T-cell (primary cell): ENCODE measurements around the gene BRDT. TPM values are rescaled to one million over a fixed set of nuclear protein-coding genes. Genes with fewer than 3 reads are reported as not detected.

Experiments
- ATAC-seq, 4 experiments: fragments of 200-7000 bp in 3 of 4; fragments of 150-1000 bp in 1 of 4; cut with Tn5 transposase; replicated peaks in 1 of 4; 1 replicate in 3 of 4; 2 replicates in 1 of 4; pipeline ENCODE4 v1.10.0; 2021; ENCODE audit warnings: moderate library complexity in 3 of 4, mild to moderate bottlenecking in 2 of 4, moderate number of reproducible peaks in 1 of 4
- CTCF ChIA-PET, 2 donors: fragments of 300-600 bp; sonication (Branson Sonifier 250); formaldehyde crosslinking; loops; one replicate each; lab custom pipeline; 2022; ENCODE audit warnings: antibody characterized with exemption in 2 of 2; lab: Charles Lee
- POLR2A ChIA-PET, 2 donors: fragments of 300-600 bp; sonication (Branson Sonifier 250); formaldehyde crosslinking; loops; one replicate each; lab custom pipeline; 2022; ENCODE audit warnings: antibody characterized with exemption in 2 of 2; lab: Charles Lee
- DNase-seq, 35 experiments: peaks; one replicate each; pipeline versions ENCODE4 v3.0.0 to v3.0.0-alpha.2; 2013 to 2023
- H3K27ac ChIP-seq: one replicate; pipeline ENCODE4 v1.5.1; 2013; ENCODE audit warnings: low read length
- H3K27me3 ChIP-seq, 2 experiments: replicated peaks in 1 of 2; 1 replicate in 1 of 2; 2 replicates in 1 of 2; pipeline versions ENCODE4 v1.6.1 to v1.7.0; 2013; ENCODE audit warnings: low read length in 1 of 2, mixed read lengths in 1 of 2; ENCODE audit not compliant: control insufficient read depth in 2 of 2, insufficient read depth in 2 of 2; ENCODE audit errors: extremely low read depth in 1 of 2
- H3K36me3 ChIP-seq, 2 donors: 1 replicate in 1 of 2; 2 replicates in 1 of 2; pipeline versions ENCODE4 v1.6.1 to v1.7.0; 2013; ENCODE audit warnings: low read length in 1 of 2; ENCODE audit not compliant: control insufficient read depth in 2 of 2, insufficient read depth in 1 of 2; ENCODE audit errors: extremely low read depth in 1 of 2
- H3K4me1 ChIP-seq, 2 experiments: 1 replicate in 1 of 2; 2 replicates in 1 of 2; pipeline versions ENCODE4 v1.6.1 to v1.7.0; 2013; ENCODE audit warnings: low read length in 2 of 2, mixed read lengths in 1 of 2; ENCODE audit not compliant: insufficient read depth in 2 of 2, control insufficient read depth in 1 of 2; ENCODE audit errors: extremely low read depth in 1 of 2
- H3K4me3 ChIP-seq, 2 donors: 1 replicate in 1 of 2; 2 replicates in 1 of 2; pipeline versions ENCODE4 v1.5.1 to v1.7.0; 2013; ENCODE audit warnings: mild to moderate bottlenecking in 2 of 2, low read length in 1 of 2, moderate library complexity in 1 of 2; ENCODE audit not compliant: control insufficient read depth in 1 of 2; ENCODE audit errors: extremely low read depth in 1 of 2
- H3K9me3 ChIP-seq: 2 replicates; pipeline ENCODE4 v1.7.0; 2013
- H3K27ac Mint-ChIP-seq, 2 donors: one replicate each; pipeline ENCODE4 v1.8.0; 2020 to 2021; ENCODE audit warnings: mild to moderate bottlenecking in 2 of 2, mixed read lengths in 2 of 2
- H3K27me3 Mint-ChIP-seq, 2 donors: one replicate each; pipeline ENCODE4 v1.8.0; 2021 to 2022; ENCODE audit warnings: mixed read lengths in 2 of 2
- H3K36me3 Mint-ChIP-seq: one replicate; pipeline ENCODE4 v1.8.0; 2021; ENCODE audit warnings: mixed read lengths
- H3K4me1 Mint-ChIP-seq, 3 donors: one replicate each; pipeline ENCODE4 v1.8.0; 2020 to 2022; ENCODE audit warnings: mixed read lengths in 3 of 3, mild to moderate bottlenecking in 1 of 3
- H3K4me3 Mint-ChIP-seq, 3 donors: one replicate each; pipeline ENCODE4 v1.8.0; 2020 to 2022; ENCODE audit warnings: mild to moderate bottlenecking in 3 of 3, mixed read lengths in 3 of 3, moderate library complexity in 3 of 3
- H3K9me3 Mint-ChIP-seq, 3 donors: one replicate each; pipeline ENCODE4 v1.8.0; 2020 to 2022; ENCODE audit warnings: mixed read lengths in 3 of 3
- WGBS: methylation state at CpG from one replicate; pipeline ENCODE4 v1.1.5; 2013; ENCODE audit warnings: missing lambda C conversion rate; ENCODE audit not compliant: insufficient coverage; 5-methylcytosine and 5-hydroxymethylcytosine counted together
- total RNA-seq, 35 experiments: library from RNA in 6 of 35; stranded (reverse) in 6 of 35; fragments of 120-200 nt in 1 of 35; gene quantifications; one replicate each; pipeline versions ENCODE4 v1.2.1 to v1.2.4 and lab custom pipeline; 2013 to 2026

BRDT gene
- total RNA-seq, 5 donors from 2014 or later (not counting 1 experiment from before 2014, with no cell fraction given) = not detected

GRCh38 chr1:92038695-92039346 lies 89.6 kb downstream of the BRDT start:
- 80% methylated on average over 1 of the region's 2 CpGs for WGBS
- no peak for ATAC-seq

GRCh38 chr1:92040971-92041370 lies 91.8 kb downstream of the BRDT start:
- ChIA-PET POLR2A (no interaction called here), CTCF (no interaction called here)
- H3K27me3 Mint-ChIP-seq = peaks cover 4 to 6% of the 10 kb centered on the region in 2 donors
- Histone ChIP-seq H3K27me3 (peaks cover 0 to 5% of the 10 kb centered on the region in 2 experiments), H3K36me3 (no peaks in the 10 kb centered on the region), H3K27ac (no peak overlapping the region), H3K4me3 (no peak overlapping the region), H3K4me1 (no peaks in the 10 kb centered on the region), H3K9me3 (no peaks in the 10 kb centered on the region)
- no peaks in the 10 kb centered on the region for H3K4me1 Mint-ChIP-seq
- no peaks in the 10 kb centered on the region for H3K9me3 Mint-ChIP-seq
- DNase-seq (no peak), ATAC-seq (no peak)
- H3K36me3 Mint-ChIP-seq = no peaks in the 10 kb centered on the region
- 100% methylated on average over 1 of the region's 1 CpG for WGBS
- H3K4me3 Mint-ChIP-seq = no peak overlapping the region
- no peak overlapping the region for H3K27ac Mint-ChIP-seq

More at GRCh38 chr1:92038695-92039346, 89.6 kb downstream of the BRDT start:
- H3K9me3 ChIP-seq = no peaks in the 10 kb centered on the region
- DNase-seq = no peak
- H3K9me3 Mint-ChIP-seq = no peaks in the 10 kb centered on the region
- H3K27me3 Mint-ChIP-seq = peaks cover 4 to 7% of the 10 kb centered on the region in 2 donors
- no peak overlapping the region for H3K4me3 ChIP-seq
- ChIA-PET CTCF (no interaction called here), POLR2A (no interaction called here)
- no peaks in the 10 kb centered on the region for H3K4me1 ChIP-seq
- H3K4me3 Mint-ChIP-seq = no peak overlapping the region
- no peak overlapping the region for H3K27ac ChIP-seq
- no peaks in the 10 kb centered on the region for H3K36me3 ChIP-seq
- H3K27me3 ChIP-seq = peaks cover 0 to 5% of the 10 kb centered on the region in 2 experiments
- no peak overlapping the region for H3K27ac Mint-ChIP-seq
- H3K36me3 Mint-ChIP-seq = no peaks in the 10 kb centered on the region
- H3K4me1 Mint-ChIP-seq = no peaks in the 10 kb centered on the region

- Mint-ChIP-seq H3K27me3 (peaks cover 0 to 2% of the 10 kb centered on the region in 2 donors), H3K36me3 (no peaks in the 10 kb centered on the region), H3K27ac (no peak overlapping the region), H3K4me3 (no peak overlapping the region), H3K4me1 (no peaks in the 10 kb centered on the region), H3K9me3 (no peaks in the 10 kb centered on the region)
- Histone ChIP-seq H3K9me3 (no peaks in the 10 kb centered on the region), H3K27ac (no peak overlapping the region), H3K4me1 (no peaks in the 10 kb centered on the region), H3K4me3 (no peak overlapping the region), H3K27me3 (peaks cover 0 to 5% of the 10 kb centered on the region in 2 experiments), H3K36me3 (no peaks in the 10 kb centered on the region)
- POLR2A ChIA-PET = no interaction called here
- ATAC-seq = no peak
- CTCF ChIA-PET = no interaction called here
- WGBS = 92% methylated on average over 4 of the region's 5 CpGs
- DNase-seq = no peak
These were observed 94.4 kb downstream of the BRDT start for GRCh38 chr1:92043621-92044020.

GRCh38 chr1:92045766-92046495 lies 96.7 kb downstream of the BRDT start:
- no CpG with 5 or more reads among the region's 2 CpGs for WGBS
- no peaks in the 10 kb centered on the region for H3K4me1 Mint-ChIP-seq
- CTCF ChIA-PET = interaction anchor here in 1 of 2 donors (0.6 to 0.9 kb wide), 2 partner anchors 24 kb away, joined by 3 to 4 read pairs; no protein-coding TSS in a partner anchor
- no peaks in the 10 kb centered on the region for H3K36me3 Mint-ChIP-seq
- peaks cover 0 to 2% of the 10 kb centered on the region in 2 donors for H3K27me3 Mint-ChIP-seq
- Histone ChIP-seq H3K9me3 (no peaks in the 10 kb centered on the region), H3K36me3 (no peaks in the 10 kb centered on the region), H3K27me3 (peaks cover 0 to 3% of the 10 kb centered on the region in 2 experiments), H3K4me1 (no peaks in the 10 kb centered on the region), H3K27ac (no peak overlapping the region), H3K4me3 (no peak overlapping the region)
- ATAC-seq (no peak), DNase-seq (no peak)
- no peak overlapping the region for H3K4me3 Mint-ChIP-seq
- POLR2A ChIA-PET = no interaction called here
- H3K9me3 Mint-ChIP-seq = no peaks in the 10 kb centered on the region
- no peak overlapping the region for H3K27ac Mint-ChIP-seq

- POLR2A ChIA-PET = no interaction called here
- CTCF ChIA-PET = no interaction called here
- H3K36me3 Mint-ChIP-seq = no peaks in the 10 kb centered on the region
- no peak overlapping the region for H3K4me3 Mint-ChIP-seq
- no peaks in the 10 kb centered on the region for H3K4me1 Mint-ChIP-seq
- no peak overlapping the region for H3K27ac Mint-ChIP-seq
- H3K4me3 ChIP-seq = no peak overlapping the region
- H3K27ac ChIP-seq = no peak overlapping the region
- H3K27me3 Mint-ChIP-seq = peaks cover 2 to 7% of the 10 kb centered on the region in 2 donors
- H3K9me3 Mint-ChIP-seq = no peaks in the 10 kb centered on the region
- H3K27me3 ChIP-seq = no peaks in the 10 kb centered on the region
- DNase-seq (no peak), ATAC-seq (no peak)
- no peaks in the 10 kb centered on the region for H3K9me3 ChIP-seq
- H3K36me3 ChIP-seq = no peaks in the 10 kb centered on the region
- H3K4me1 ChIP-seq = no peaks in the 10 kb centered on the region
These were observed 102.7 kb downstream of the BRDT start for GRCh38 chr1:92051948-92052347.
